ENCODE results near the gene VAV1.

VAV1 gene, protein sequence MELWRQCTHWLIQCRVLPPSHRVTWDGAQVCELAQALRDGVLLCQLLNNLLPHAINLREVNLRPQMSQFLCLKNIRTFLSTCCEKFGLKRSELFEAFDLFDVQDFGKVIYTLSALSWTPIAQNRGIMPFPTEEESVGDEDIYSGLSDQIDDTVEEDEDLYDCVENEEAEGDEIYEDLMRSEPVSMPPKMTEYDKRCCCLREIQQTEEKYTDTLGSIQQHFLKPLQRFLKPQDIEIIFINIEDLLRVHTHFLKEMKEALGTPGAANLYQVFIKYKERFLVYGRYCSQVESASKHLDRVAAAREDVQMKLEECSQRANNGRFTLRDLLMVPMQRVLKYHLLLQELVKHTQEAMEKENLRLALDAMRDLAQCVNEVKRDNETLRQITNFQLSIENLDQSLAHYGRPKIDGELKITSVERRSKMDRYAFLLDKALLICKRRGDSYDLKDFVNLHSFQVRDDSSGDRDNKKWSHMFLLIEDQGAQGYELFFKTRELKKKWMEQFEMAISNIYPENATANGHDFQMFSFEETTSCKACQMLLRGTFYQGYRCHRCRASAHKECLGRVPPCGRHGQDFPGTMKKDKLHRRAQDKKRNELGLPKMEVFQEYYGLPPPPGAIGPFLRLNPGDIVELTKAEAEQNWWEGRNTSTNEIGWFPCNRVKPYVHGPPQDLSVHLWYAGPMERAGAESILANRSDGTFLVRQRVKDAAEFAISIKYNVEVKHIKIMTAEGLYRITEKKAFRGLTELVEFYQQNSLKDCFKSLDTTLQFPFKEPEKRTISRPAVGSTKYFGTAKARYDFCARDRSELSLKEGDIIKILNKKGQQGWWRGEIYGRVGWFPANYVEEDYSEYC

DNA sequence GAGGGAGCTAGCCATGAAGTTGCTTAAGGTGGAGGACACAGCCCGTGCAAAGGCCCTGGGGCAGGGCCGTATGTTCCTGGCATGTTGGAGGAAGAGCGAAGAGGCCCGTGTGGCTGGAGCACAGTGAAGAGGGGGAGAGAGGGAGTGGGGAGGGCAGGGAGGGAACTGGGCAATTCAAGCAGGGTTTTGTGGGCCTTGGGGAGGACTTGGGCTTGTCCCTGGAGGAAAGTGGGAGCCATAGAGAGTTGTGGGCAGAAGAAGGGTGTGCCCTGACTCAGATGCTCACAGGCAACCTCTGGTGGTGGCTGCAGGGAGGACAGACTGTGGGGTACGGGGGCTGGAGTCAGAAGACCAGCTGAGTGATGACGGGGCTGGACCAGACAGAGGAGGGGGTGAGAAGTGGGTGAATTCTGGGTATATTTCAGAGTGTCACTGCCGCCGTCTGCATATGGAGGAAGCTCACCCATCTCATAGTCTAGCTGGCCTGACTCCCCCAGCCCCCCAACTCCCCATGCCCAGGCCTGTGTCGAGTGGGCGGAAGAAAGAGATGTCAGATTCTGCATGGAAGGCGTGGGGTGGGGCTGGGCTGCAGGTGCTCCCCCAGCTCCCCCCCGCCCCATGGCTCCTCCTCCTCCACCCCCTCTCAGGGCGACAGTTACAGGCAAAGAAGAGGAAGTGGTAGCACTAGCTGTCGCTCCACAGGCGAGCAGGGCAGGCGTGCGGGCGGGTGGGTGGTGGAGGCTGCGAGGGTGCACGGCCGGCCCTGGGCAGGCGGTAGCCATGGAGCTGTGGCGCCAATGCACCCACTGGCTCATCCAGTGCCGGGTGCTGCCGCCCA lies at the start of gene VAV1:
TSS of gene VAV1 (plus strand) at position 681 of the 838 bp plus-strand sequence. CDS start at position 781, 100 bp downstream.
- peak; percentile 93 to 97 for DNase-seq

DNA sequence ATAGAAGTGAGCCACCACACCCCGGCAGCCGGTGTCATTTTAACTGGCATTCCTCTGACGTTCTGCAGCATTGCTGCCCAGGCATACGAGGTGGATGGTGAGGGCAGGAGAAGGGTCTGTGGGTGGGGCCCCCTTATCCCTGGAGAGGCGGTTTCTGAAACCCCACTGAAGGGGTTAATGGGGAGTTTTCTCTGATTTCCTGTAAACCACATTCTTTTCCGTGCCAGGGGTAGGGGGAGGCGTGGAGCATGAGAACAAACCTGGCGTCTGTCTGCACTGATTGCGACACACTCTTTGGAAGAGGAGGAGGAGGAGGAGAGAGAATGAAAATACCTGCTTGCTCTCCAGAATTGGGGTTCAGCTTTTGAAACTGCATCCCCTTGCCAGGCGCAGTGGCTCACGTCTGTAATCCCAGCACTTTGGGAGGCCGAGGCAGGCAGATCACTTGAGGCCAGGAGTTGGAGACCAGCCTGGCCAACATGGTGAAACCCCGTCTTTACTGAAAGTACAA lies 49.3 kb upstream of the VAV1 start:
- no peak for DNase-seq

DNA sequence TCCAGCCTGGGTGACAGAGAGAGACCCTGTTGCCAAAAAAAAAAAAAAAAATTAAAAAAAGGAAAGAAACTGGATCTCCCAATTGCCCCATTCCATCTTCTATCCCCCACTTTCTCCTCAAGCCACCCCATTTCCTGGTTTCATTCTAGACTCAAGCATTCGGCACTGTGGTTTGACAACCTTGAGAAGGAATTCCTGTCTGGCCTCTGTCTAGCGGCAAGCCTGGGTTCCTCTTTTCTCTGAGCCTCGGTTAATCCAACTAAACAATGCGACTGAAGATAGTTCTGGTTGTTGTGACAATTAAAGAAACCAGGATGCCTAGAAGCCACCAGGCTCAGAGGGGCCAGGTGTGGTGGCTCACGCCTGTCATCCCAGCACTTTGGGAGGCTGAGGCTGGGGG lies 48.8 kb upstream of the VAV1 start:
- DNase-seq: peak; percentile 85 to 86

DNA sequence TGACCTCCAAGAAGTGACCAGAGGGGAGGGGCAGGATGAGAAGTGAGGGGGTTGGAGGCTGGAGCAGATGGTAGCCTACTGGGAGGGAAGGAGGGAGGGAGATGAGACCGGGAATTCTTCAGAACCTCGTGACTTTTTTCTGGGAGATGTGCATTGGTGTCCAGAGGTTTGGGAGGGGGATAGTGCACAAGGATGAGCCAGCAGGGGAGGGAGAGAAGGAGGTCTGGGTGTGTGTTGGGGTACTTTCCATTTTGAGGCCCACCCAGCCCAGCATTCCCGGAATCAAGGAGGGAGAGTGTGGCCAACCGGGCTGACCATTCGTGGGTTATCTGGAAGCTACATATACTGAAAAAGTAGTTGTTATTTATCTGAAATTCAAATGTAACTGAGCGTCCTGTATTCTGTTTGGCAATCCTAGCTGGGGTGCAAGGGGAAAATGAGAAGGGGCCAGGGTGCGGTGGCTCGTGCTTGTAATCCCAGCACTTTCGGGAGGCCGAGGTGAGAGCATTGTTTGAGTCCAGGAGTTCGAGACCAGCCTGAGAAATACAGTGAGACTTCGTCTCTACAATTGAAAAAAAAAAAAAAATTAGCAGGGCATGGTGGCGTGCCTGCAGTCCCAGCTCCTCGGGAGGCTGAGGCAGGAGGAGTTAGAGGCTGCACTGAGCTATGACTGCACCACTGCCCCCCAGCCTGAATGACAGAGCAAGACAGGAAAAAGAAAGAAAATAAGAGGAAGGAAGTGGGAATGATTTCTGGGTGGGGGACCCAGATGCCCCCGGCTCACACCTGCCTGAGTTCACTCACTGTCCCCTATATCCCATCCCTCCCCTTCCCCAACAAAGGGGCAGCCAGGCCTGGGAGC lies 47.6 kb upstream of the VAV1 start:
- no peak for DNase-seq

DNA sequence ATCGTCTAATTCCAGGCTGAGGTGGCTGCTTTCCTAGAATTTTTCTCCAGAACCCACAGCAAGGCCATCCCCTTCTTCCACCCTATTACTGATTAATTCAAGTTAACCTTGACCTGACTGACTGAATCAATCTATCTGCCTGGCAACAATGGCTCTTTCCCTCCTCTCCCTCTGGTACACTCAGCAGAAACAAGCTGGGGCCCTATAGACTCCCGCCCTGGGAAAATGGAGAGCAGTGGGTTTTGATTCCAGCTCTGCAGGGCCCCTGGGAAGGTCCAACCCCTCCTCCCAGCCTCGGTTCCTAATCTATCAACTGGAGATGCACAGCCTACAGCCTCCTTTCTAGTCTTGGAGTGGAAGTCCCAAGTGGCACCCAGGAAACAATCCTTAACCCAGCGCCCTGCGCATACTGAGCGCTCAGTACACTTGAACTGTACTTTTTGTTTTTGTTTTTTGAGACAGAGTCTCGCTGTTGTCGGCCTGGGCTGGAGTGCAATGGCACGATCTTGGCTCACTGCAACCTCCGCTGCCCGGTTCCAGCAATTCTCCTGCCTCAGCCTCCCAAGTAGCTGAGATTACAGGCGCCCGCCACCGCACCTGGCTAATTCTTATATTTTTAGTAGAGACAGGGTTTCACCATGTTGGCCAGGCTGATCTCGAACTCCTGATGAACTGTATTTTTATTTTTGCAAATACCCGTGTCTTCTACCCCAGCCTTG lies 46.8 kb upstream of the VAV1 start:
- DNase-seq: no peak

DNA sequence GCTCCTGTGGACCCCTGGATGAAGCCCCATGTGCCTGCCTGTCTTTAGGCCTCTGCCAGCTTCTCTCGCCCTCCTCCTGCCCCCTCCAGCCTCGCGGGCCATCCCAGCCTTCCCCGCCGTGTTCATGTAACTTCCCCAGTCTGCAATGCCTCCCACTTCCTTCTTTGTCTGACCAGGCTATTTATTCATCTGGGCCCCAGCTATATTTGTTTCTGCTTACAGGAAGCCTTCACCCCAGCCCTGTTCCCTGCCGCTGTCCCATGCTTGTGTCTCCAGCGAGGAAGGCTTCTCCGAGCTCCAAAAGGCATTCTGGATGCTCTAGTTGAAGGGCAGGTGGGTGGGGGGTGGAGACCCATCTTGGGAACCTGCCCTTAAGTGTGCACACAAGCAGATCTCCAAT lies 44.2 kb upstream of the VAV1 start:
- peak; percentile 76 to 88 for DNase-seq

DNA sequence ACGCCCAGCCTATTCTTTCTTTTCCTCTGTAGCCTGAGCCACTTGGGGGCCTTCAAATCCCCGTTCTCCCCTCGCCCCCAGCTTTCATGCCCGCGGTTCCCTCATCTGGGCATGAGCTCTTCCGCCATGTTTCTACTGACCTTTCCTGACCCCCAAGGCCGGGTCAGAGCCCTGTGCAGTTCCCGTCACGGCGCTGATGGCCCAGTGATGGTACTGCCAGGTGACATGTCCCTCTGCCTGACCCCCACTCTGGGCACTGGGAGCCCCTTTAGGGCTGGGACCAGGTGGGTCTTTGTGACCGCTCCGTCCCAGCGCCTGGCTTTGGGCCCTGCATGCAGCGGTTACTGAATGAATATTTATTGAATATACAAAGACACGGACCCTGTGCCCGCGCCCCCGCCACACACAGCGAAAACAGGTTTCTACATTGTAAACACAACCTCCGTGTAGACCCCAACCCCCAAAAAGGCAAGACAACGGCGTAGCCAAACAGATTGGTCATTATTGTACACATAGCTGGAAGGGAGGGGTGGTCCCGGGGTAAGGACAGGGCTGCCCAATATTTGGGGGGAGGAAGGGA lies 42.8 kb upstream of the VAV1 start:
- no peak for DNase-seq

DNA sequence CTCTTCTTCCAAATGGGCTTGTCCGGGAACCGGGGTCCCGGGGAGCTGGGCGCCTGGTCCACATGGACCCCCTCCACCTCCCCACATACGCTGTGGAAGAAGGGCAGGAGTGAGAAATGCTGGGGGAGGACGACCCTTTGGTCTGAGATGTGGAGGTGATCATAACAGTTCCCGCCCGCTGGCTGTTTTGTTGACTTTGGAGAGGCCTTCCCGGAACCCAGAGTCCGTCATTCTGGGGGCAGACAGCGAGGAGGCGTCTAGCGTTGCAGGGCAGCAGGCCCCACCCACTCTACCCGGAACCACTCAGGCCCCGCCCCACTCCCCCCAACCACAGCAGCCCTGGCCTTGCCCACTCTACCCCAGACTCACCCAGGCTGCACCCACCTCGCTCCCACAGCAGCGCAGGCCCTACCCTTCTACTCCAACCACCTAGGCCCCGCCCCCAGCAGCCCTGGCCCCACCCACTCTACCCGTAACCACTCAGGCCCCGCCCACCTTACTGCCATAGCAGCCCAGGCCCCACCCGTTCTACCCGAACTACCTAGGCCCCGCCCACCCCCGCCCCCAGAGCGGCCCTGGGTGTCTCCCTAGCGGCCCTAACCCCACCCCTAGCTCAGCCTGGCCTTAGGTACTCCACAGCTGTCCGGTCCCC lies 42.2 kb upstream of the VAV1 start:
- peak in 1 of 2 experiments; percentile 17 for DNase-seq

DNA sequence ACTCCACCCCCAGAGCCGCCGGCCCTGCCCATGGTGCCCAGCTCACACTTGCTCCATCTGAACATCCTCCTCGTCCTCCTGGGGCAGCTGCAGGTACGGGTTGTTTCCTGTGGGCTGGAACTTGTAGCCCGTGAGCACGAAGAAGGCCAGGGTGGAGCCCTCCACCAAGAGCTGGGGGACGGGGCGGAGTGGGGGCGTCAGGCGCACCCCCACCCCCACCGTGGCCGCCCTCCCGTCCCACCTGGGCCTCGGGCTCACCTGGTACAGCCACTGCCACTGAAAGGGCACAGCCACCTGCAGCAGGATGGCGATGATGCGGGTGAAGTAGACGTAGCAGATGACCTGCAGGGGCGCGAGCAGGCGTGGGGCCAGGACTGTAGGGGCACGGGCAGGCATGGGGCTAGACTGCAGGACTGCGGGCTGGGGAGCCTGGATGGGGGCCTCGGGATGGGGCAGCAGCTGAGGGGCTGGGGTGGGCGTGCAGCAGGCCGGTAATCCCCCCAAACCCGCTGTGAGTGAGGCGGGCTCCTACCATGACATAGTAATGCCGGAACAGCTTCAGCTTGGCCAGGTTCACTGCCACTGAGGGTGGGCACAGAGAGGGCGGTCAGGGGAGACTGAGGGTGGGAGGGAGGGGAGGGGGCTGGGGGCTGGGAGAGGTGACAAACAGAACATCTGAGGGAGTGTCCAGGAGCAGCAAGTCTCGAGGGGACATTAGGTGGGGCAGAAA lies 41.4 kb upstream of the VAV1 start:
- DNase-seq: no peak

DNA sequence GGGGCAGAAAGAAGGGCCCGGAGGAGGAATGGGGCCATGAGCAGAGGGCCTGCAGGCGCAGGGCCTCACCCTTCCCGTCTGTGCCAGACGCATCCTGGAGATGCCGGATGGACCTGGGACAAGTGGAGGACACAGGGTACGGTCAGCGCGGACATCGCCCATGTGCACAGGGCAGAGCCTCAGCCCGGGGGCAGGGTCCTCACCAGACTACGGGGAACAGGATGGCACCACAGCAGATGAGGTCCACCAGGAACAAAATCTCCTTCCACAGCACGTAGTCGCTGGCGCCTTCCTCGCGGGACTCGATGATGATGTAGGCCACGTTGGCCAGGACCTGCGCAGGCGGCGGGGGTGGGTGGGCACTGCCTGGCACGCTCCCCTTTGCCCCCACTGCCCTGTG lies 40.7 kb upstream of the VAV1 start:
- DNase-seq: no peak

DNA sequence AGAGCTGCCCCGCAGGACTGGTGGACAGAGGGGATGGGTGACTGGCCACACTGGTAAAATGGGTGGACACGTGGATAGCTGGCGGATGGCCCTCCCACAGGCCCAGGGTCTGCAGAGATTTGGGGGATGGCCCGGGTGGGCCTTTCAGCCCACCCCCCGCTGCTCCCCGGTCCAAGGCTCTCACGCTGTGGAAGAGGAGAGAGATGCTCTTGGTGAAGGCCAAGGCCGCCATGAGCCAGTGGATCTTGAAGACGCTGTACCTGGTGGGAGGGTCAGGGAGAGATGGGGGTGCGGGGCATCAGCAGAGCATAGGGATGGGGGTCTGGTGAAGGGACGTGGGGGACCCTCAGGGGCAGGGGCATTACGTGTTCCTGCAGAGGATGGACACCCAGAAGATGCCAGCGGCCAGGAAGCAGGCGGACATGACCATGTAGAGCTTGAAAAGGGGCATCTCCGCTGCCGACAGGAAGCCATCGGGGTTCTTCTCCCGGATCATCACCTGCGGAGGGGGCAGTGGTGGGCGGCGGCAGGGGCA lies 39.6 kb upstream of the VAV1 start:
- DNase-seq: no peak

DNA sequence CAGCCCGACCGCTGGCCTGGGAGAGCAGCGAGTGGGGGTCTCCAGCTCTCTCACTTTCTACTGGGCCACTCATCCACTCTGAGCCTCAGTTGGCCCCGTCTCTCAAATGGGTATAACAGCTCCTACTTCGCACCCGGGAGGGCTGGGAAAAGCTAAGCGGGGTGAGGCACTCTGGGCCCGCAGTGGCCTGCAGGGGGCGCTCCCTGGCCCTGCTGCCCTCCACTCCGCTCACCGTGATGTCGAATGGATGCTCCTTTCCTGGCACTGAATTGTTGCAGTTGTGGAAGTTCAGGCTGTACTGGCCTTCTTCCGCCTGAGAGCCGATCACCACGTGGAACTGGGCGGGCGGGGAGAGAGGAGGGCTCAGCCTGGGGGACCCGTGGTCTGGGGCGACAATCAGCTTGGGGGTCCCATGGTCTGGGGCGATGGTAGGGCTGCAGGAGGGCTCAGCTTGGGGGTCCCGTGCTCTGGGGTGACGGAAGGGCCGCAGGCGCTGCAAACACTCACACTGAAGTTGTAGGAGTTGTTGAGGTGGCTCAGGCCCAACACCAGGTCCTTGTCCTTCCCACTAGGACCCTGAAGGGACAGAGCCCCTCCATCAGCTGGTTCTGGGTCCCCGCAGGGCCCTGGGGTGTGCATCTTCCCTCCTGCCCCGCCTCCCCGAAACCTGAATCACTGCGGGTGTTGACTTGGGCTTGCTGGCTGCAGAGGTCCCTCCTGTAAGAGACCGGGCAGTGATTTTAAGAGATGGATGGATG lies 39.0 kb upstream of the VAV1 start:
- no peak for DNase-seq

DNA sequence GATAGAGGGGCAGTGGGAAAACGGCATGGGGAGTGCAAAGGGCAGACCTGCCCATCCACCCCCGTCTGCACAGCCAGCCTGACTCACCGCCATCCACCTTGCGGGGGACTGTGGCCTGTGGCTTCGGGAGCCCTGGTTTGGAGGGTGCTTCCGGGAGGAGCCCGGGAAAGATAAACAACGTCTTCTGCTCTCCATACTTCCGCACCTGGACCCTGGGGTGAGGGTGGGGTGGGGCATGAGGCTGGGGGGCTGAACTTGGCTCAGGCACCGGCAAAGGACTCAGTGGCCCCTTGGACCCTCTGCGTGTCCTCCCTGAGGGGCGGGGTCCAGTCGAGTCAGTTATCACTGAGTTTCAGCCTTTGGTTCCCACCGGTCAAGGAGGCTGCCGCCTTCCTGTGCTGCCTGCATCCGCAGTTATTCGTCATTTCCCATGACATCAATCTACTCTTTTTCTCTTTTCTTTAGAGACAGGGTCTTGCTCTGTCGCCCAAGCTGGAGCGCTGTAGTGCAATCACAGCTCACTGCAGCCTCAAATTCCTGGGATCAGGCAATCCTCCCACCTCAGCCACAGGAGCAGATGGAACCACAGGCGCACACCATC lies 38.3 kb upstream of the VAV1 start:
- DNase-seq: no peak

DNA sequence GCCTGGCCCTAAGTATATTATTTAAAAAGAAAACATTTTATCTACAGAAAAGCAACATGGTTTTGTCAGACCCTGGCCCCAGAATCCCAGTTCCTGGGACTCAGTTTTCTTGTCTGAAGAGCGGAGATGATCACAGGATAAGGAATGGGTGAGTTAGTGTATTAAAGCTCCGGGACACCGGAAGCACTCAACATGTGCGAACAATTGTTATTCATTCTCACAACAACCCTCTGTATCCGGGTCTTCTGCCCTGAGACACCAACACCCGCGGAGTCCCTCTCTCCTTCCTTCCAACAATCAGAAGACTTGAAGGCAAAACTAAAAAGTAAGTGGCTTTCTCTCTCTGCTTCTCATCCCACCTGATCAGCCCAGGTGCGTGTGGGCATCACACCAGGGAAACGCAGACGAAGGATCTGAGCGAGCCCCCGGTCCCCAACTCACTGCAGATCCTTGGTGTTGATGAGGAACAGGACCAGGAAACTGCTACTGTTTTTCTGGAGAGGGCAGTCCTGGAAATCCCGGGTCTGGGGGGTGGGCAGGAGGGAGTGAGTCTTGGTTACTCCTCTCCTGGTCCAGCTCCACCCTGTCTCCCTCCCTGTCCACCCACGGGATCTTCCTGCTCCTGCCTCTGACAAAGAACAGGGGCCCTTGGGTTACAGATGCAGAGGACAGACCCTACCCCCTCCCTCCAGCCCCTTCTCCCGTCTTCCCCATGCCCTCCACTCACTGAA lies 37.2 kb upstream of the VAV1 start:
- DNase-seq: no peak

DNA sequence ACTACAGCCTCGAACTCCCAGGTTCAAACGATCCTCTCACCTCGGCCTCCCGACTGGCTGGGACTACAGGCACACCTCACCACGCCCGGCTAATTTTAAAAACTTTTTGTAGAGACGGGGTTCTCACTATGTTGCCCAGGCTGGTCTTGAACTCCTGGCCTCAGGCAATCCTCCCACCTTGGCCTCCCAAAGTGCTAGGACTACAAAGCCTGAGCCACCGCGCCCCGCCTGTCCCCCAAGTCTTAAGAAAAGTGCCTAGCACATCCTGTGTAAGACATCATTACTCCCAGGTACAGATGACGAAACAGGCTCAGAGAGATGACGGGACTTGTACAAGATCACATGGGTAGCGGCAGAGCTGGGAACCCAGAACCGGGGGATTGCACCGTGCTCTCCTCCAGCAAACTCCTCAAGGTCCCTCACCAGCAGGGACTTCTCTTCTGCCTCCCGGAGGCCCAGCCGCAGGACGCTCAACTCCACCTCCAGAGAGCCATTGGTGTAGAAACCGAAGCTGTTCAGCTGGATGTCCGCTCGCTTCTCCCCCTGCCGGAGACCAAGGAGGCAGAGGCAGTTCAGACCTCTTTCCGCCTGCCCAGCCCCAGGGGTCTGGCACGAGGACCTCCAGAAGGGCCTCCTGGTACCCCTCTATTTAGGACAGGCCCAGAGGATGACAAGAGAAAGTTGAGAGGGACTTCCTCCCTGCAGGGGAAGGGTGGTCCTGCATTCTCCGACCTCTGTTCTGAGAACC lies 36.2 kb upstream of the VAV1 start:
- peak; percentile 85 for DNase-seq

DNA sequence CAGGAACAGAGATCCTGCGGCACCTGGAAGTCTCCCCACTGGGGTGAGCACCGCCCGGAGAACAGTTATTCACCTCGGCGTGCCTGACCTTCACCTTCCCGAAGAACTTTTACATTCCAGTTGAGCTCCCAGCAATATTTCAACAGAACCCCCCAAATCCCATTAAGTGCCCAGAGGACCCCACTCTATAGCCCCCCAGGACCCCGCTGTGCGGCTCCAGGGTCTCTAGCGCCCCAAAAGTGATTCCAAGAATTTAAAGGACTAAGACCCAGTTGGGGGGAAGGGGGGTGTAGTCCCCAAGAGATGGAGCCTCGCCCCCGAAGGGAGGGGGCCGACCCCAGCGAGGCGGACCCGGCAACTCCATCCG lies 35.6 kb upstream of the VAV1 start:
- DNase-seq: no peak

All from Kasumi-1 (cell line).